ENCODE measurements around the gene XRCC2.

DNA sequence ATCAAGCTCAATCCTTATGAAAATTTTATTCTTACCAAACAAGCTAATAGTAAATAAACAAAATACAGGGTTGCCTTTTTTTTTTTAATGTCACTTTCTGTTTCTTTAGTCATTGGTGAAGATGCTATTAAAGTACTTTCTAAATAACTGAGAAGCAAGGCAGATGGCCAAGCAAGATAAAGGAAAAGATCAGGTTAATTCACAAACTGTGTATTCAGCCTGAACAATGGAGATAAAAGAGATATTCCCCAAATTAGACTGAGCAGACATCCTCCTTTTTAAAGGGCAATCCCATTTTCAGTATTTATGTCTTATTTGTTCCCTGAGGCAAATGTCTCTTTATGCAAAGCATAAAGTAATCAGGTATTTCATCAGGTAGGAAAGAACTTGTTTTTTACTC lies 23.1 kb upstream of the XRCC2 start:
- no peak for TF ChIP-seq CEBPB (IDR thresholded peaks at IDR 0.05; ENCODE audit: low read depth, low read length)
- TF ChIP-seq, protein P1, sequence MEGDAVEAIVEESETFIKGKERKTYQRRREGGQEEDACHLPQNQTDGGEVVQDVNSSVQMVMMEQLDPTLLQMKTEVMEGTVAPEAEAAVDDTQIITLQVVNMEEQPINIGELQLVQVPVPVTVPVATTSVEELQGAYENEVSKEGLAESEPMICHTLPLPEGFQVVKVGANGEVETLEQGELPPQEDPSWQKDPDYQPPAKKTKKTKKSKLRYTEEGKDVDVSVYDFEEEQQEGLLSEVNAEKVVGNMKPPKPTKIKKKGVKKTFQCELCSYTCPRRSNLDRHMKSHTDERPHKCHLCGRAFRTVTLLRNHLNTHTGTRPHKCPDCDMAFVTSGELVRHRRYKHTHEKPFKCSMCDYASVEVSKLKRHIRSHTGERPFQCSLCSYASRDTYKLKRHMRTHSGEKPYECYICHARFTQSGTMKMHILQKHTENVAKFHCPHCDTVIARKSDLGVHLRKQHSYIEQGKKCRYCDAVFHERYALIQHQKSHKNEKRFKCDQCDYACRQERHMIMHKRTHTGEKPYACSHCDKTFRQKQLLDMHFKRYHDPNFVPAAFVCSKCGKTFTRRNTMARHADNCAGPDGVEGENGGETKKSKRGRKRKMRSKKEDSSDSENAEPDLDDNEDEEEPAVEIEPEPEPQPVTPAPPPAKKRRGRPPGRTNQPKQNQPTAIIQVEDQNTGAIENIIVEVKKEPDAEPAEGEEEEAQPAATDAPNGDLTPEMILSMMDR (IDR thresholded peaks at IDR 0.05; ENCODE audit: control extremely low read depth in 1 of 3, insufficient read depth in 1 of 3, low read depth in 1 of 3, low read length in 3 of 3) = no peak
- no peak for TF ChIP-seq POLR2AphosphoS5 (IDR thresholded peaks at IDR 0.05; ENCODE audit: low read depth, low read length)
- TF ChIP-seq, protein P2, sequence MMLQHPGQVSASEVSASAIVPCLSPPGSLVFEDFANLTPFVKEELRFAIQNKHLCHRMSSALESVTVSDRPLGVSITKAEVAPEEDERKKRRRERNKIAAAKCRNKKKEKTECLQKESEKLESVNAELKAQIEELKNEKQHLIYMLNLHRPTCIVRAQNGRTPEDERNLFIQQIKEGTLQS (IDR thresholded peaks at IDR 0.05; ENCODE audit: insufficient read depth, low read depth, low read length) = no peak
- no peak for TF ChIP-seq POLR2A (IDR thresholded peaks at IDR 0.05; ENCODE audit: control extremely low read depth in 1 of 2, low read depth in 2 of 2, low read length in 2 of 2)
- TF ChIP-seq EZH2 (IDR thresholded peaks at IDR 0.05; ENCODE audit: low read depth, low read length, severe bottlenecking) = no peak
- TF ChIP-seq FOSL1 (IDR thresholded peaks at IDR 0.05; ENCODE audit: insufficient read depth, low read depth, low read length) = no peak
- no peak for TF ChIP-seq JUND (IDR thresholded peaks at IDR 0.05; ENCODE audit: low read length)
- TF ChIP-seq CHD2 (IDR thresholded peaks at IDR 0.05; ENCODE audit: low read length) = no peak
- TF ChIP-seq SP2 (IDR thresholded peaks at IDR 0.05; ENCODE audit: low read length) = no peak
- TF ChIP-seq, protein P3, sequence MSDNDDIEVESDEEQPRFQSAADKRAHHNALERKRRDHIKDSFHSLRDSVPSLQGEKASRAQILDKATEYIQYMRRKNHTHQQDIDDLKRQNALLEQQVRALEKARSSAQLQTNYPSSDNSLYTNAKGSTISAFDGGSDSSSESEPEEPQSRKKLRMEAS (IDR thresholded peaks at IDR 0.05) = no peak
- TF ChIP-seq, protein P4, sequence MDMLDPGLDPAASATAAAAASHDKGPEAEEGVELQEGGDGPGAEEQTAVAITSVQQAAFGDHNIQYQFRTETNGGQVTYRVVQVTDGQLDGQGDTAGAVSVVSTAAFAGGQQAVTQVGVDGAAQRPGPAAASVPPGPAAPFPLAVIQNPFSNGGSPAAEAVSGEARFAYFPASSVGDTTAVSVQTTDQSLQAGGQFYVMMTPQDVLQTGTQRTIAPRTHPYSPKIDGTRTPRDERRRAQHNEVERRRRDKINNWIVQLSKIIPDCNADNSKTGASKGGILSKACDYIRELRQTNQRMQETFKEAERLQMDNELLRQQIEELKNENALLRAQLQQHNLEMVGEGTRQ (IDR thresholded peaks at IDR 0.05; ENCODE audit: low read length) = no peak
- TF ChIP-seq RAD21 (IDR thresholded peaks at IDR 0.05 in 1 of 2, conservative IDR thresholded peaks at IDR 0.05 in 1 of 2; ENCODE audit: low read depth in 2 of 2, low read length in 2 of 2) = no peak
- no peak for TF ChIP-seq TEAD4 (IDR thresholded peaks at IDR 0.05; ENCODE audit: low read depth, low read length)

Data from H1 (cell line).